GM18951 (cell line): ENCODE results near the gene CHRND.

Source experiments
- POLR2A ChIP-seq: IDR thresholded peaks from 4 replicates; pipeline ENCODE4 v1.6.1; 2011; ENCODE audit warnings: mild to moderate bottlenecking; ENCODE audit not compliant: insufficient read length, insufficient read depth; ENCODE audit errors: extremely low read depth
- in situ Hi-C: fragments of 300-500 bp; cut with MboI; formaldehyde crosslinking; loops from one replicate; pipeline ENCODE4 v1.12.0; 2022; ENCODE audit warnings: low sequenced_read_pairs, mixed read lengths, inconsistent platforms; ENCODE audit not compliant: unreplicated experiment

CHRND gene

GRCh38 chr2:232492236-232492848 is 33.6 kb upstream of the CHRND start:
- in situ Hi-C loops, result no loop called here
- TF ChIP-seq POLR2A, result no peak

DNA sequence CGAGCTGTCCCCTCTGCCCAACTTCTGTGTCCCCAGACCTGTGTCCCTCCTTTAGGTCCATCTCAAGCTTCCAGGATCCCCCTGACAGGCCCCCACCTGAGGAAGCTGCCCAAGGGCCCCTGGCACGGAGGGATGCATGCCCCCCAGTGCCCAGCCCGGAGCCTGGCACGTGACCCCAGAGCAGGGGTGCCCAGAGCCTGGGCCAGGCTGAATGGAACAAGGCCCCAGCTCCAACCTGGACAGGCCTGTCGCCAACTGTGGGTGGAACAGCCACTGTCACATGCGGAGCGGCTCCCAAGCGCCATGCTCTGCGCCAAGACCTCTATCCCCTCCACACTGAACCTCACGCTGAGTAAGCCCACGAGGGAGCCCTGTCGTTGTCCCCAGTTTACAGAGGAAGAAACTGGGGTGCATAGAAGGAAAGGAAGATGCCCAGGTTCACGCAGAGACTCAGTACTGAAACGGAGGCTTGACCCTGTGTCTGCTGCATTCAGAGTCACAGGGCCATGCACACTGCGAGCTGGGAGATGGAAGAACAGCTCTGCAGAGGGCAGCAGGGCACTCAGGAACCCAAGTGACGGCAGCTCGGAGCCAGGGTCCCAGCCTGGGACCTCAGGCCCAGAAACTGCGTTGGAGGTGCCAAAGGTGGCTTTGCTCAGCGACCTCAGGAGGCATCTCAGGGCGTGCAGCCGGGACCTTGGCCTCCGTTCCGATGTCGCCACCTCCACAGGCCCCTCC is 32.8 kb upstream of the CHRND start:
- in situ Hi-C loops, result no loop called here
- TF ChIP-seq POLR2A, result no peak

DNA sequence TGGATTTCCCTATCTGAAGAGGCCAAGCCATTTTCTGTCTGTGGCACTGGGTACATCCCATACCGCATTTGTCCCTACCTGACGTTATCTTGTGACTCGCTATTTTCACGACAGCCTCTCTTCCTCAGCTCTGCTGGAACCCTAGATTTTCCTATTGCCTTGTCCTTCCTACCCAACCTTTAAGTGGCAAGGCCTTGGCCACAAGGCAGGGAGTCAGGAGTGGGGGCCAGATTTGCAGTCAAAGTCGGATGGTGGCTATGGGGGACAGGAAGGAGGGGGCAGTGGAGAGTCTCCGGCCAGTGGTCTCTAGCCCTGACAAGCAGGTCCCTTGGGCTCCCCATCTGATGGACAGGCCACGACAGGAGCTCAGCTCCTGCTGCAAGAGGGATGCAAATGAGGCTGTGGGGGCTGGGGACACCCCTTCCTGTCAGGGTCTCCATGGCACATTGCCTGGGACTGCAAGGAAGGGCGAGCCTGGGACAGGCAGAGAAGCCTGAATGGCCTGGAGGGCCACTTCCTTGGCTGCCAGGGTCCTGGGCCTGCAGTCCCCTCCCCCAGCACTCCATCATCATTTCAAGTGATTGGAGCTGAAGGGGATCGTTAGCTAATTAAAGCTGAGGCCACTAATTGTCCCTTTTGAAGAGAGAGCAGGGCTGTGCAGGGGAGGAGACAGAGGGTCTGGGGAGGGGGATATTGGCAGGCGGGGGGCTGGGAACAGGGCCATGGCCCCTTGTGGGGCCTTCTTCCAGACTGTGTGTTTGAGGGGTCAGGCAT is 32.1 kb upstream of the CHRND start:
- no peak for TF ChIP-seq POLR2A
- in situ Hi-C loops, result no loop called here

- in situ Hi-C loops, result no loop called here
- no peak for TF ChIP-seq POLR2A
These were observed 31.4 kb upstream of the CHRND start for GRCh38 chr2:232494542-232494941.

DNA sequence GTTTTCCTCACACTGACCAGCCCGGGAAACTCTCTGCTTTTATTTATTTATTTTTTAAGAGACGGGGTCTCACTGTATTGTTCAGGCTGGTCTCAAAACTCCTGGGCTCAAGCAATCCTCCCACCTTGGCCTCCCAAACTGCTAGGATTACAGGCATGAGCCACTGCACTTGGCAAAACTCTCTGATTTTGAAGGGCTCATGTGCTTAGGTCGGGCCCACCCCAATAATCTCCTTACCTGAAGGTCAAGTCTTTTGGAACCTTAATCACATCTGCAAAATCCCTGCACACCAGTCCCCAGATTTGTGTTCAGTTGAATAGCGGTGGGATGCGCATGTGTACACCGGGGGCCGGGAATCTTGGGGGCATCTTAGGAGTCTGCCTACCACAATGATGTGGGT is 30.7 kb upstream of the CHRND start:
- in situ Hi-C loops, result no loop called here
- TF ChIP-seq POLR2A, result no peak

GRCh38 chr2:232496501-232497270 is 29.3 kb upstream of the CHRND start:
- in situ Hi-C loops, result no loop called here

GRCh38 chr2:232497348-232497747 is 28.6 kb upstream of the CHRND start:
- TF ChIP-seq POLR2A, result no peak
- in situ Hi-C loops, result no loop called here

More at GRCh38 chr2:232496501-232497270, 29.3 kb upstream of the CHRND start:
- no peak for TF ChIP-seq POLR2A

GRCh38 chr2:232498452-232498851 is 27.5 kb upstream of the CHRND start:
- TF ChIP-seq POLR2A, result no peak
- in situ Hi-C loops, result no loop called here

DNA sequence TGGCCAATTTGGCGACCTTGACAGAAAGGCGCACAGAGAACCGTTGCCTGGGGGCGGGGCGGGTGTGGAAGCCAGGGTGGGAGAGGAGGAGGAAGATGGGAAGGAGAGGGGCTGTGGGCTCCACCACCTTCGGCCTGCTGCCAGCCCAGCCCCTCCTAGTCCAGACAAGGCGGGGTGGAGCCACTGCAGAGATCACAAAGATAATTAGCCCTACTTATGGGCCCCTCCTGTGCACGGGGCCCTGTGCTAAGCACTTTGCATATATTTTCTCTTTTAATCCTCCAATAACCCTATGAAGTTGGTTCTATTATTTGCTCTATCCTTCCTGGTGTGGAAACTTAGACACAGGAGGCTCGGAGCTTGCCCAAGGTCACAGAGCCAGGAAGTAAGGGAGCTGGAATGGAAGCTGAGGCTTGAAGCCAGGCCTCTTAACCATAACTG is 24.6 kb upstream of the CHRND start:
- in situ Hi-C loops, result no loop called here
- no peak for TF ChIP-seq POLR2A

GRCh38 chr2:232501794-232502390 is 24.1 kb upstream of the CHRND start:
- no peak for TF ChIP-seq POLR2A
- in situ Hi-C loops, result no loop called here

DNA sequence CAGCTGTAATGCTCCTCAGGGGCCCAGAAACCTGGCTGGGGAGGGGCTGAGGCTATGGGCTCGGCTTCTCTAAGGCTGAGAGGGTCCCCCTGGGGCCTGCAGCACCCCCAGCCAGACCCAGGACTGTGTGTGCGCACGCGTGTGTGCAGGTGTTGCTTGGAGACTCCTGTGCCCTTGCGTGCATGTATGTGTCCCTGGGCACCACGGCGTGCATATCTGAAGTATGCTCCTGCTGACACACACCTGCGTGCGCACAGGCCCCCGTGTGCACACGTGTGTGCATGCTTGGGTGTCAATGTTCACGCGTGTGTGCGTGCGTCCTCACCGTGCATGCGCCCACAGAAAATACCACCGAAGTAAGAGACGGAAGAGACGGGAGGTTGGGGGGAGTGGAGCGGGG is 23.4 kb upstream of the CHRND start:
- no peak for TF ChIP-seq POLR2A
- in situ Hi-C loops, result no loop called here

DNA sequence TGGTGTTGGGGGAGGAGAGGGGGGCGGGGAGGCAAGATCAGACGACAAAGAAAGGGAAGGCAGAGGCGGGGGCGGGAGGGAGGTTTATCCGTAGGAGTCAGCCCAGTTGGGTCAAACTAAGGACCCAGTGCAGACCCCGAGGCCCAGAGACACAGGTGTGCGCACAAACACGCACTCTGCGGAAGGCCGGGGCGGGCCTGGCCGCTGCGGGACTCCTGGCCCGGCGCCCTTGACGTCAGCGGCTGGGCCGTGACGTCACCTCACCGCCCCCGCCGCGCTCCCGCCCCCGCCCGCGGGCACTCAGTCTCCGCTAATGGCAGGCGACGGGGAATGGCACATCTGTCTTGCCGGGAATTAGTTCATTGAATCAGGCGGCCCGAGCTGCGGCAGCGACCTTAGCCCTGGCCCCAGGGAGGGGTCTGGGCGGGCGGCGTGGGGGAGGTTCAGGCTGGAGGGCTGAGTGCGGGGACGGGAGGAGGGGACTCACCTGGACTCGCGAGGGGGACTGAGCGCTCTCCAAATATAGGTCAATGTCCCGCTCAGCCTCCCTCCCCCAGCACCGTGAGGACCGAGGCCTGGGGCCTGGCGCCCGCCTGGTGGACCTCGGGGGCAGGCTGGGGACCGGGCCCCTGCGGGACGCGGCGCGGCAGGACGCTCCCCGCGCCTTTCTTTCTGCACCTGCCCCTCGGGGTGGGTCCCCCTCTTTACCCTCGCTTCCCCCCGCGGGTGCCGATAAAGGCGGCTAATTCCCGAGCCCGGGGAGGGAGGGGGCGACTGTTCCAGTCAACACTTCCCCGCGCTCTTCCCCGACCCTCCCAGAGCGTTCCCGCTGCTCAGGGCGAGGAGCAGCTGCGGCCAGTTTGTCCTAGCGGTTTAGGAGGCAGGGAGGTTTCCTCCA is 22.8 kb upstream of the CHRND start:
- in situ Hi-C loops, result no loop called here
- TF ChIP-seq POLR2A, result no peak
